Neural progenitor cell (in vitro differentiated cells): ENCODE results near the gene HCFC2. TPM values are rescaled to one million over a fixed set of nuclear protein-coding genes. Genes with fewer than 3 reads are reported as not detected.

Source experiments
- DNase-seq: peaks from one replicate; pipeline ENCODE4 v3.0.0-alpha.2; 2016; ENCODE audit warnings: low spot score
- H2AFZ ChIP-seq: fragments of 200-600 bp; sonication (generic); replicated peaks from 2 replicates; pipeline ENCODE4 v1.6.1; 2016; ENCODE audit warnings: antibody characterized with exemption
- H3F3A ChIP-seq: fragments of 200-600 bp; sonication (generic); 2 replicates; pipeline ENCODE4 v1.6.1; 2016; ENCODE audit warnings: antibody characterized with exemption, low read depth
- H3K27ac ChIP-seq: fragments of 200-600 bp; sonication (generic); 2 replicates; pipeline ENCODE4 v1.5.1; 2016; ENCODE audit warnings: mild to moderate bottlenecking
- H3K27me3 ChIP-seq: fragments of 200-600 bp; sonication (generic); 2 replicates; pipeline ENCODE4 v1.6.1; 2016; ENCODE audit warnings: mild to moderate bottlenecking, moderate library complexity
- H3K36me3 ChIP-seq: fragments of 200-600 bp; sonication (generic); 2 replicates; pipeline ENCODE4 v1.5.1; 2016
- H3K4me1 ChIP-seq: fragments of 200-600 bp; sonication (generic); 2 replicates; pipeline ENCODE4 v1.6.1; 2016; ENCODE audit warnings: mixed run types
- H3K4me2 ChIP-seq: fragments of 200-600 bp; sonication (generic); 2 replicates; pipeline ENCODE4 v1.6.1; 2016
- H3K4me3 ChIP-seq: fragments of 200-600 bp; sonication (generic); 2 replicates; pipeline ENCODE4 v1.5.1; 2016
- H3K79me2 ChIP-seq: fragments of 200-600 bp; sonication (generic); 2 replicates; pipeline ENCODE4 v1.6.1; 2016; ENCODE audit warnings: low read depth
- H3K9ac ChIP-seq: fragments of 200-600 bp; sonication (generic); 2 replicates; pipeline ENCODE4 v1.6.1; 2016
- H3K9me3 ChIP-seq: fragments of 200-600 bp; sonication (generic); 2 replicates; pipeline ENCODE4 v1.5.1; 2016; ENCODE audit warnings: low read depth
- H4K20me1 ChIP-seq: fragments of 200-600 bp; sonication (generic); 2 replicates; pipeline ENCODE4 v1.6.1; 2016; ENCODE audit warnings: low read depth
- H3K27ac Mint-ChIP-seq: 3 replicates; pipeline ENCODE4 v1.8.0; 2021; ENCODE audit warnings: mixed read lengths
- H3K27me3 Mint-ChIP-seq: 2 replicates; pipeline ENCODE4 v1.8.0; 2022; ENCODE audit warnings: low read depth, mild to moderate bottlenecking, inconsistent platforms, moderate library complexity, mixed read lengths; ENCODE audit not compliant: insufficient read depth
- H3K36me3 Mint-ChIP-seq: 3 replicates; pipeline ENCODE4 v1.8.0; 2021; ENCODE audit warnings: mixed read lengths
- H3K4me1 Mint-ChIP-seq: 3 replicates; pipeline ENCODE4 v1.8.0; 2021; ENCODE audit warnings: mixed read lengths
- H3K4me3 Mint-ChIP-seq: 3 replicates; pipeline ENCODE4 v1.8.0; 2021; ENCODE audit warnings: mild to moderate bottlenecking, moderate library complexity, mixed read lengths
- H3K9me3 Mint-ChIP-seq: 3 replicates; pipeline ENCODE4 v1.8.0; 2020; ENCODE audit warnings: mixed read lengths
- CTCF ChIP-seq: fragments of 200-600 bp; sonication (generic); IDR thresholded peaks from 2 replicates; pipeline ENCODE4 v1.5.1; 2017; ENCODE audit warnings: antibody characterized with exemption, mild to moderate bottlenecking
- EZH2 ChIP-seq: fragments of 200-600 bp; sonication (generic); IDR thresholded peaks from 2 replicates; pipeline ENCODE4 v1.6.1; 2017; ENCODE audit warnings: antibody characterized with exemption, mild to moderate bottlenecking, moderate library complexity
- EZH2phosphoT487 ChIP-seq: fragments of 200-600 bp; sonication (generic); IDR thresholded peaks from 2 replicates; pipeline ENCODE4 v1.6.1; 2017; ENCODE audit warnings: antibody characterized with exemption
- total RNA-seq: library from RNA; depleted of rRNA; stranded (reverse); fragments of >200 nt; gene quantifications from 2 replicates; pipeline ENCODE4 v1.2.3, GENCODE V29; 2015; ENCODE audit warnings: low replicate concordance

HCFC2 gene
- total RNA-seq, 1 donor from 2014 or later: 4.6 TPM

- no peaks in the 10 kb centered on the region for H3K4me1 ChIP-seq
- H3K27me3 ChIP-seq: no peaks in the 10 kb centered on the region
- Mint-ChIP-seq H3K9me3 (peaks cover 8% of the 10 kb centered on the region), H3K36me3 (no peaks in the 10 kb centered on the region), H3K4me1 (no peaks in the 10 kb centered on the region), H3K27ac (no peak overlapping the region), H3K4me3 (no peak overlapping the region), H3K27me3 (peaks cover 2% of the 10 kb centered on the region)
- TF ChIP-seq EZH2 (no peak), CTCF (no peak), EZH2phosphoT487 (no peak)
- no peak overlapping the region for H3K4me2 ChIP-seq
- no peaks in the 10 kb centered on the region for H4K20me1 ChIP-seq
- H3K4me3 ChIP-seq: no peak overlapping the region
- no peaks in the 10 kb centered on the region for H3K36me3 ChIP-seq
- no peak overlapping the region for H2AFZ ChIP-seq
- peaks cover 7% of the 10 kb centered on the region for H3K9me3 ChIP-seq
- no peak for DNase-seq
- H3K27ac ChIP-seq: no peak overlapping the region
- no peak overlapping the region for H3K9ac ChIP-seq
- H3F3A ChIP-seq: no peaks in the 10 kb centered on the region
- no peaks in the 10 kb centered on the region for H3K79me2 ChIP-seq
Observed at GRCh38 chr12:104023710-104024109, 40.6 kb upstream of the HCFC2 start.

- no peak overlapping the region for H3K27ac Mint-ChIP-seq
- Histone ChIP-seq H3K27ac (no peak overlapping the region), H3K79me2 (no peaks in the 10 kb centered on the region), H3K27me3 (no peaks in the 10 kb centered on the region), H3K4me1 (no peaks in the 10 kb centered on the region), H3K4me3 (no peak overlapping the region), H4K20me1 (no peaks in the 10 kb centered on the region), H3F3A (no peaks in the 10 kb centered on the region), H3K9ac (no peak overlapping the region), H2AFZ (no peak overlapping the region), H3K36me3 (no peaks in the 10 kb centered on the region), H3K9me3 (peaks cover 7% of the 10 kb centered on the region), H3K4me2 (no peak overlapping the region)
- no peak overlapping the region for H3K4me3 Mint-ChIP-seq
- no peaks in the 10 kb centered on the region for H3K4me1 Mint-ChIP-seq
- no peak for TF ChIP-seq EZH2
- no peak for TF ChIP-seq EZH2phosphoT487
- no peak for TF ChIP-seq CTCF
- no peak for DNase-seq
- peaks cover 8% of the 10 kb centered on the region for H3K9me3 Mint-ChIP-seq
- H3K27me3 Mint-ChIP-seq: peaks cover 2% of the 10 kb centered on the region
- no peaks in the 10 kb centered on the region for H3K36me3 Mint-ChIP-seq
Observed at GRCh38 chr12:104024348-104024747, 40.0 kb upstream of the HCFC2 start.

GRCh38 chr12:104025771-104026170 lies 38.6 kb upstream of the HCFC2 start:
- Mint-ChIP-seq H3K4me3 (no peak overlapping the region), H3K4me1 (no peaks in the 10 kb centered on the region), H3K27me3 (no peaks in the 10 kb centered on the region), H3K9me3 (peaks cover 8% of the 10 kb centered on the region), H3K27ac (no peak overlapping the region), H3K36me3 (no peaks in the 10 kb centered on the region)
- TF ChIP-seq EZH2phosphoT487: no peak
- no peak for TF ChIP-seq EZH2
- no peak for TF ChIP-seq CTCF
- no peak for DNase-seq
- Histone ChIP-seq H3K27ac (no peak overlapping the region), H3K27me3 (no peaks in the 10 kb centered on the region), H3K36me3 (no peaks in the 10 kb centered on the region), H3K4me2 (no peak overlapping the region), H2AFZ (no peak overlapping the region), H3K4me3 (no peak overlapping the region), H4K20me1 (no peaks in the 10 kb centered on the region), H3K4me1 (no peaks in the 10 kb centered on the region), H3K9me3 (peaks cover 7% of the 10 kb centered on the region), H3K9ac (no peak overlapping the region), H3K79me2 (no peaks in the 10 kb centered on the region), H3F3A (no peaks in the 10 kb centered on the region)
